Right lobe of liver (tissue), 6 donors: ENCODE measurements around the gene PTEN. TPM values are rescaled to one million over a fixed set of nuclear protein-coding genes. Genes with fewer than 3 reads are reported as not detected.

ENCODE experiments used
- ATAC-seq, 4 donors: fragments of 200-7000 bp; cut with Tn5 transposase; one replicate each; pipeline ENCODE4 v1.9.1; 2020; ENCODE audit warnings: mild to moderate bottlenecking in 4 of 4, moderate library complexity in 4 of 4
- DNase-seq, 3 donors: peaks; one replicate each; pipeline ENCODE4 v3.0.0-alpha.2; 2020
- H3K27ac ChIP-seq, 3 donors: fragments of 200-600 bp; one replicate each; pipeline ENCODE4 v1.8.0; 2022
- H3K27me3 ChIP-seq, 2 donors: fragments of 200-600 bp; one replicate each; pipeline ENCODE4 v1.8.0; 2022
- H3K36me3 ChIP-seq, 4 donors: fragments of 200-600 bp; sonication (generic) in 1 of 4; one replicate each; pipeline versions ENCODE4 v1.5.1 to v1.8.0; 2017 to 2022; ENCODE audit warnings: control low read depth in 1 of 4
- H3K4me1 ChIP-seq, 4 donors: fragments of 200-600 bp; sonication (generic) in 1 of 4; one replicate each; pipeline versions ENCODE4 v1.5.1 to v1.8.0; 2017 to 2022; ENCODE audit warnings: control low read depth in 1 of 4
- H3K4me3 ChIP-seq, 3 donors: fragments of 200-600 bp; one replicate each; pipeline ENCODE4 v1.8.0; 2022
- H3K9me3 ChIP-seq, 4 donors: fragments of 200-600 bp; sonication (generic) in 1 of 4; one replicate each; pipeline versions ENCODE4 v1.5.1 to v1.8.0; 2017 to 2022; ENCODE audit warnings: control low read depth in 1 of 4
- POLR2A ChIP-seq: fragments of 450-650 bp; IDR thresholded peaks from one replicate; pipeline ENCODE4 v1.6.1; 2017; ENCODE audit warnings: antibody characterized with exemption, mild to moderate bottlenecking
- WGBS: methylation state at CpG from one replicate; pipeline ENCODE4 v1.1.6; 2018; ENCODE audit warnings: low coverage, low lambda C conversion rate; ENCODE audit not compliant: insufficient coverage; ENCODE audit errors: missing lambda C conversion rate; 5-methylcytosine and 5-hydroxymethylcytosine counted together
- intact Hi-C, 2 donors: fragments of 100-400 bp; cut with DNase I; formaldehyde crosslinking; loops; one replicate each; pipeline versions ENCODE4 v1.11.2 to v1.14.1; 2022
- total RNA-seq, 6 experiments: library from RNA; depleted of rRNA in 2 of 6; stranded (reverse); fragments of >200 nt in 2 of 6; fragmentation: NEBNext Ultra II Directional in 3 of 6; extraction: Animal tissue kit (Norgen Biotek cat#: 25700) in 3 of 6; gene quantifications; one replicate each; pipeline versions ENCODE4 v1.1.0 to v1.2.4, GENCODE V29; 2016 to 2023
- TF ChIP-seq, protein P1 (sequence below), 4 donors: fragments of 200-600 bp in 3 of 4; fragments of 450-650 bp in 1 of 4; IDR thresholded peaks; one replicate each; pipeline versions ENCODE4 v1.5.1 to v1.8.0; 2016 to 2022; ENCODE audit warnings: antibody characterized with exemption in 4 of 4, mild to moderate bottlenecking in 2 of 4
- donor health status: DM: no; HTN: yes; CAD: no.
- donor health status: DM: no; HTN: no; CAD: no.
- donor health status: DM: no; HTN: no; CAD: no.
- donor health status: DM: no; HTN: yes; CAD: no.
- donor health status: DM: no; HTN: yes; CAD: no.

The PTEN gene
- total RNA-seq, 6 experiments from 2014 or later, result 37.5 to 73.7 (median 50.4) TPM

DNA sequence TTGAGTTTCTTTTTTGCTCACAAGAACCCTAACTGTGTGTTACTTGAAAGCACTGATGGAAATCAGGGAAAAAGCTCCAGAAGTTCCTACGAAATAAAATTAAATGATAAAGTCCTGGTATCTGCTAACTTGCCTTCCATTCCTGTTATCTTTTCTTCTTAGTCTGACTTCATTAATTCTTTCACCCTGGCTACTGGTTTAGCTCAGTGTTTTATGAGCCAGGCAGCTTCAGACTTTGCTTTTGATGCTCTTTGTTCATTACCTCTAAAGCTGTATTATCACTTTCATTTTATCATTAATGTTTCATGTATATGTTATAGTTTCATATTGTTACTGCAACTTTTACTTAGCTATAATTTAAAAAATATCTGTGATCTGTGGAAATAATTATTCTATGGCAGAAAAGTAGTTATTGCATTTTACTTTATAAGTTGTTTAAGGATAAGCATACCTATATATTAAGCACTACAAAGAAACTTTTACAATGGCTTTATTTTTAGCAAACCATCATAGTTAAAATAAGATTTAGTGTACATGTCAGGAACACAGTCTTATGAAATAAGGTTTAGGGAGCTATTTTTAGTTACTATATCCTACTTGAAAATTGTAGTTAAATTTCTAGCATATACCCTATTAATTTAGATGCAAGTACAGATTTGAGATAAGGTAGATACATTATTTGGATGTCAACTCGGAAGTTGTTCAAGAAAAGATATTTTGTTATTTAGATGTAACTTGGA, 19.3 kb downstream of the PTEN start:
- Histone ChIP-seq H3K9me3 (no peaks in the 10 kb centered on the region), H3K4me3 (no peak overlapping the region), H3K27ac (no peak overlapping the region), H3K36me3 (peaks cover 0 to 8% (median 0%) of the 10 kb centered on the region in 4 donors), H3K27me3 (no peaks in the 10 kb centered on the region), H3K4me1 (peaks cover 0 to 3% (median 0%) of the 10 kb centered on the region in 4 donors)
- TF ChIP-seq POLR2A, result no peak
- TF ChIP-seq, protein P1, sequence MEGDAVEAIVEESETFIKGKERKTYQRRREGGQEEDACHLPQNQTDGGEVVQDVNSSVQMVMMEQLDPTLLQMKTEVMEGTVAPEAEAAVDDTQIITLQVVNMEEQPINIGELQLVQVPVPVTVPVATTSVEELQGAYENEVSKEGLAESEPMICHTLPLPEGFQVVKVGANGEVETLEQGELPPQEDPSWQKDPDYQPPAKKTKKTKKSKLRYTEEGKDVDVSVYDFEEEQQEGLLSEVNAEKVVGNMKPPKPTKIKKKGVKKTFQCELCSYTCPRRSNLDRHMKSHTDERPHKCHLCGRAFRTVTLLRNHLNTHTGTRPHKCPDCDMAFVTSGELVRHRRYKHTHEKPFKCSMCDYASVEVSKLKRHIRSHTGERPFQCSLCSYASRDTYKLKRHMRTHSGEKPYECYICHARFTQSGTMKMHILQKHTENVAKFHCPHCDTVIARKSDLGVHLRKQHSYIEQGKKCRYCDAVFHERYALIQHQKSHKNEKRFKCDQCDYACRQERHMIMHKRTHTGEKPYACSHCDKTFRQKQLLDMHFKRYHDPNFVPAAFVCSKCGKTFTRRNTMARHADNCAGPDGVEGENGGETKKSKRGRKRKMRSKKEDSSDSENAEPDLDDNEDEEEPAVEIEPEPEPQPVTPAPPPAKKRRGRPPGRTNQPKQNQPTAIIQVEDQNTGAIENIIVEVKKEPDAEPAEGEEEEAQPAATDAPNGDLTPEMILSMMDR (IDR thresholded peaks at IDR 0.05), result no peak
- WGBS, result 76% methylated on average over 2 of the region's 2 CpGs
- no peak for DNase-seq
- intact Hi-C loops, result no loop called here
- no peak for ATAC-seq

DNA sequence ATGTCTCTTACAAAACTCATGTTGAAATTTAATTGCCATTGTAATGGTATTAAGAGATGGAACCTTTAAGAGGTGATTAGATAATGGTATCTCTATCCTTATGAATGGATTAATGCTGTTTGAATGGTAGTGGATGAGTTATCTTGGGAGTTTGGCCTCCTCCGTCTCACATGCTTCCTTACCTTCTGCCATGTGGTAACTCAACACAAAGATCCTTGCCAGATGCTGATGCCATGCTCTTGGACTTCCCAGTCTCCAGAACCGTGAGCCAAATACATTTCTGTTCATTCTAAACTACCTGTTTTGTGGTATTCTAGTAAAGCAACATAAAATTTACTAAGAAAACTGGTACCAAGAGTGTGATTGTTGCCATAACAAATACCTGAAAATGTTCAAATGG, 23.2 kb downstream of the PTEN start:
- Histone ChIP-seq H3K4me3 (no peak overlapping the region), H3K27me3 (no peaks in the 10 kb centered on the region), H3K4me1 (no peaks in the 10 kb centered on the region), H3K9me3 (no peaks in the 10 kb centered on the region), H3K27ac (no peak overlapping the region), H3K36me3 (peaks cover 0 to 8% (median 0%) of the 10 kb centered on the region in 4 donors)
- DNase-seq (no peak), ATAC-seq (no peak)
- TF ChIP-seq POLR2A, result no peak
- TF ChIP-seq, protein P1 (IDR thresholded peaks at IDR 0.05), result no peak
- intact Hi-C loops, result no loop called here
- 96% methylated on average over 2 of the region's 2 CpGs for WGBS

DNA sequence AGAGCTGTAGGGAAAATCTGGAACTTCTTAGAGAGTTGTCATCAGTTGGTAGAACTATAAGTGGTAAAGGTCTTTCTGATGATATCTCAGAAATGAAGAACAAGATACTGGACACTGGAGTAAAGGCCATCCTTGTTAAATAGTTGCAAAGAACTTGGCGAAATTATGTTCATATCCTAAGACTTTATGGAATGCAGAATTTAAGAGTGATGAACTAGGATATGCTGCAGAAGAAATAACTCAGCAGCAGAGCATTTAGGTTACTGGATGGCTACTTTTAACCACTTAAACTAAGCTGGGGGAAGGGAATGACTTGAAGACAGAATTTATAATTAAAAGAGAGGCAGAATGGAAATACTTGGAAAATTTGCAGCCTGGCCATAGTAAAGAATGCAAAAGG, 23.7 kb downstream of the PTEN start:
- Histone ChIP-seq H3K36me3 (peaks cover 0 to 8% (median 0%) of the 10 kb centered on the region in 4 donors), H3K4me1 (no peaks in the 10 kb centered on the region), H3K4me3 (no peak overlapping the region), H3K27me3 (no peaks in the 10 kb centered on the region), H3K27ac (no peak overlapping the region), H3K9me3 (no peaks in the 10 kb centered on the region)
- 75% methylated on average over 1 of the region's 1 CpG for WGBS
- intact Hi-C loops, result no loop called here
- DNase-seq (no peak), ATAC-seq (no peak)
- TF ChIP-seq, protein P1 (IDR thresholded peaks at IDR 0.05), result no peak
- no peak for TF ChIP-seq POLR2A

DNA sequence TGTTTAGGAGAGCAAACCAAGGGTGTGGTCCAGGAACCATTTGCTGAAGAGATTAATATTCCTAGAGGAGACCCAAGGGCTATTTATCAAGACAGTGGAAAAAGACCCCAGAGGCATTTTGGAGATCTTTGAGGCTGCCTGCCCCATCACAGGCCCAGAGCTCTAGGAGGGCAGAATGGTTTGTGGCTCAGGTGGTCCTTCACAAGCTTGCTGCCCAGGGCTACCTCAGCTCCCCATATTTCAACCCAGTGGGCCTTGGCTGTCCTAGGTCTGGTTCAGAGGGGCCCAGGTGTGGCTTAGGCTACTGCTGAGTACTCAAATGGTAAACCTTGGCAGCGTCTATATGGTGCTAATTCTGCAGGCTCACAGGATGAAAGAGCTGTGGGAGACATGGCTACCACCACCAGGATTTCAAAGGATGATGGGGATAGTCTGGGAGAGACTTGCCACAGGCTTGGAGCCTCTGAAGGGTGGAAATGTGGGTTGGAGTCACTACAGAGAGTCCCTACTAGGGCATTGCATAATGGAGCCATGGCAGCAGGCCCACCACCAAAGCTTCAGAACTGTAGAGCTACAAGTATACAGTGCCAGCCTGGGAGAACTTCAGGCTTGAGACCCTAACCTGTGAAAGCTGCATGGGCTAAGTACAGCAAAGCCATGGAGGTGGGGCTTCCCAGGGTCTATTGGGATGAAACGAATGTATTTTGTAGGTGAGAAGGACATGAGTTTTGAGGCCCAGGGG, 24.3 kb downstream of the PTEN start:
- Histone ChIP-seq H3K27me3 (no peaks in the 10 kb centered on the region), H3K4me3 (no peak overlapping the region), H3K9me3 (no peaks in the 10 kb centered on the region), H3K36me3 (peaks cover 0 to 8% (median 0%) of the 10 kb centered on the region in 4 donors), H3K27ac (no peak overlapping the region), H3K4me1 (no peaks in the 10 kb centered on the region)
- peak; percentile 21 to 33 (median 30) for ATAC-seq
- intact Hi-C loops, result no loop called here
- WGBS, result 85% methylated on average over 2 of the region's 2 CpGs
- DNase-seq, result no peak
- TF ChIP-seq, protein P1 (IDR thresholded peaks at IDR 0.05), result no peak
- TF ChIP-seq POLR2A, result no peak
